ENCODE results near the gene SLC46A1. TPM values are rescaled to one million over a fixed set of nuclear protein-coding genes. Genes with fewer than 3 reads are reported as not detected.

Gene SLC46A1
- total and polyA plus RNA-seq, 2 of the 13 experiments (the other 11 are each of a cell fraction or from before 2014, with no cell fraction given): 19.6 to 22.6 TPM

GRCh38 chr17:28368306-28368831, 37.6 kb downstream of the SLC46A1 start (continued):
- TF ChIP-seq, protein P1, sequence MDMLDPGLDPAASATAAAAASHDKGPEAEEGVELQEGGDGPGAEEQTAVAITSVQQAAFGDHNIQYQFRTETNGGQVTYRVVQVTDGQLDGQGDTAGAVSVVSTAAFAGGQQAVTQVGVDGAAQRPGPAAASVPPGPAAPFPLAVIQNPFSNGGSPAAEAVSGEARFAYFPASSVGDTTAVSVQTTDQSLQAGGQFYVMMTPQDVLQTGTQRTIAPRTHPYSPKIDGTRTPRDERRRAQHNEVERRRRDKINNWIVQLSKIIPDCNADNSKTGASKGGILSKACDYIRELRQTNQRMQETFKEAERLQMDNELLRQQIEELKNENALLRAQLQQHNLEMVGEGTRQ (IDR thresholded peaks at IDR 0.05; ENCODE audit: low read depth, low read length): no peak
- TF ChIP-seq, protein P1 (CRISPR knock-in tag; IDR thresholded peaks at IDR 0.05; ENCODE audit: borderline replicate concordance): no peak; the same call in 1 of the 2 replicates
- TF ChIP-seq GATA4 (IDR thresholded peaks at IDR 0.05; ENCODE audit: borderline replicate concordance, low read depth): peak; percentile 88
- no peak for TF ChIP-seq ZNF567 (CRISPR knock-in tag; IDR thresholded peaks at IDR 0.05; ENCODE audit: borderline replicate concordance)
- TF ChIP-seq SKI (IDR thresholded peaks at IDR 0.05; ENCODE audit: partially characterized antibody): peak; percentile 89
- TF ChIP-seq, protein P2, sequence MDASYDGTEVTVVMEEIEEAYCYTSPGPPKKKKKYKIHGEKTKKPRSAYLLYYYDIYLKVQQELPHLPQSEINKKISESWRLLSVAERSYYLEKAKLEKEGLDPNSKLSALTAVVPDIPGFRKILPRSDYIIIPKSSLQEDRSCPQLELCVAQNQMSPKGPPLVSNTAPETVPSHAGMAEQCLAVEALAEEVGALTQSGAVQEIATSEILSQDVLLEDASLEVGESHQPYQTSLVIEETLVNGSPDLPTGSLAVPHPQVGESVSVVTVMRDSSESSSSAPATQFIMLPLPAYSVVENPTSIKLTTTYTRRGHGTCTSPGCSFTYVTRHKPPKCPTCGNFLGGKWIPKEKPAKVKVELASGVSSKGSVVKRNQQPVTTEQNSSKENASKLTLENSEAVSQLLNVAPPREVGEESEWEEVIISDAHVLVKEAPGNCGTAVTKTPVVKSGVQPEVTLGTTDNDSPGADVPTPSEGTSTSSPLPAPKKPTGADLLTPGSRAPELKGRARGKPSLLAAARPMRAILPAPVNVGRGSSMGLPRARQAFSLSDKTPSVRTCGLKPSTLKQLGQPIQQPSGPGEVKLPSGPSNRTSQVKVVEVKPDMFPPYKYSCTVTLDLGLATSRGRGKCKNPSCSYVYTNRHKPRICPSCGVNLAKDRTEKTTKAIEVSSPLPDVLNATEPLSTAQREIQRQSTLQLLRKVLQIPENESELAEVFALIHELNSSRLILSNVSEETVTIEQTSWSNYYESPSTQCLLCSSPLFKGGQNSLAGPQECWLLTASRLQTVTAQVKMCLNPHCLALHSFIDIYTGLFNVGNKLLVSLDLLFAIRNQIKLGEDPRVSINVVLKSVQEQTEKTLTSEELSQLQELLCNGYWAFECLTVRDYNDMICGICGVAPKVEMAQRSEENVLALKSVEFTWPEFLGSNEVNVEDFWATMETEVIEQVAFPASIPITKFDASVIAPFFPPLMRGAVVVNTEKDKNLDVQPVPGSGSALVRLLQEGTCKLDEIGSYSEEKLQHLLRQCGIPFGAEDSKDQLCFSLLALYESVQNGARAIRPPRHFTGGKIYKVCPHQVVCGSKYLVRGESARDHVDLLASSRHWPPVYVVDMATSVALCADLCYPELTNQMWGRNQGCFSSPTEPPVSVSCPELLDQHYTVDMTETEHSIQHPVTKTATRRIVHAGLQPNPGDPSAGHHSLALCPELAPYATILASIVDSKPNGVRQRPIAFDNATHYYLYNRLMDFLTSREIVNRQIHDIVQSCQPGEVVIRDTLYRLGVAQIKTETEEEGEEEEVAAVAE (CRISPR knock-in tag; IDR thresholded peaks at IDR 0.05; ENCODE audit: borderline replicate concordance): 0 out of 2 replicates have a peak, but pooled peaks have one; percentile 30
- no peak for TF ChIP-seq PCBP1 (IDR thresholded peaks at IDR 0.05; ENCODE audit: borderline replicate concordance, low read depth, low read length)
- TF ChIP-seq NFYC (CRISPR knock-in tag; IDR thresholded peaks at IDR 0.05): no peak; the same call in 1 of the 2 replicates
- 0 out of 2 replicates have a peak, but pooled peaks have one; percentile 79 for TF ChIP-seq ZC3H13 (CRISPR knock-in tag; IDR thresholded peaks at IDR 0.05)
- TF ChIP-seq ZNF136 (CRISPR knock-in tag; IDR thresholded peaks at IDR 0.05; ENCODE audit: low read depth): no peak
- TF ChIP-seq HOXA3 (CRISPR knock-in tag; IDR thresholded peaks at IDR 0.05): peak; percentile 94
- no peak for TF ChIP-seq ZNF619 (CRISPR knock-in tag; IDR thresholded peaks at IDR 0.05)
- TF ChIP-seq REL (CRISPR knock-in tag; conservative IDR thresholded peaks at IDR 0.05): no peak
- 0 out of 2 replicates have a peak, but pooled peaks have one; percentile 57 for TF ChIP-seq TFE3 (CRISPR knock-in tag; IDR thresholded peaks at IDR 0.05)
- TF ChIP-seq TCF12 (IDR thresholded peaks at IDR 0.05): no peak
- peak; percentile 92; the same call in 1 of the 2 replicates for TF ChIP-seq TCF12 (CRISPR knock-in tag; IDR thresholded peaks at IDR 0.05)
- TF ChIP-seq THYN1 (CRISPR knock-in tag; IDR thresholded peaks at IDR 0.05; ENCODE audit: borderline replicate concordance, low read depth): no peak
- TF ChIP-seq ZNF382 (CRISPR knock-in tag; IDR thresholded peaks at IDR 0.05; ENCODE audit: borderline replicate concordance): no peak
- TF ChIP-seq PAX8 (CRISPR knock-in tag; IDR thresholded peaks at IDR 0.05; ENCODE audit: borderline replicate concordance): no peak
- peak; percentile 89 for TF ChIP-seq SALL2 (CRISPR knock-in tag; IDR thresholded peaks at IDR 0.05)
- TF ChIP-seq, protein P3, sequence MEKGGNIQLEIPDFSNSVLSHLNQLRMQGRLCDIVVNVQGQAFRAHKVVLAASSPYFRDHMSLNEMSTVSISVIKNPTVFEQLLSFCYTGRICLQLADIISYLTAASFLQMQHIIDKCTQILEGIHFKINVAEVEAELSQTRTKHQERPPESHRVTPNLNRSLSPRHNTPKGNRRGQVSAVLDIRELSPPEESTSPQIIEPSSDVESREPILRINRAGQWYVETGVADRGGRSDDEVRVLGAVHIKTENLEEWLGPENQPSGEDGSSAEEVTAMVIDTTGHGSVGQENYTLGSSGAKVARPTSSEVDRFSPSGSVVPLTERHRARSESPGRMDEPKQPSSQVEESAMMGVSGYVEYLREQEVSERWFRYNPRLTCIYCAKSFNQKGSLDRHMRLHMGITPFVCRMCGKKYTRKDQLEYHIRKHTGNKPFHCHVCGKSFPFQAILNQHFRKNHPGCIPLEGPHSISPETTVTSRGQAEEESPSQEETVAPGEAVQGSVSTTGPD (CRISPR knock-in tag; IDR thresholded peaks at IDR 0.05): peak; percentile 96
